HepG2 (cell line): ENCODE data around the gene AGAP1. TPM values are rescaled to one million over a fixed set of nuclear protein-coding genes. Genes with fewer than 3 reads are reported as not detected.
A peak's percentile ranks its signal among the peaks of the same experiment; 100 is the strongest.

Source experiments
- AKAP8 ChIP-seq: sonication (generic); formaldehyde crosslinking; IDR thresholded peaks from 2 replicates; pipeline ENCODE4 v1.5.1; 2020; ENCODE audit warnings: mild to moderate bottlenecking, missing genetic modification reagents
- ATF7 ChIP-seq, 2 experiments: fragments of 450-650 bp in 1 of 2; sonication (generic) in 1 of 2; formaldehyde crosslinking in 1 of 2; IDR thresholded peaks; 2 replicates each; pipeline versions ENCODE4 v1.4.0 to v1.6.1; 2016 to 2020; ENCODE audit warnings: antibody characterized with exemption in 1 of 2, mild to moderate bottlenecking in 1 of 2, missing genetic modification reagents in 1 of 2
- FOXC1 ChIP-seq: sonication (generic); formaldehyde crosslinking; IDR thresholded peaks from 2 replicates; pipeline ENCODE4 v1.8.0; 2022; ENCODE audit warnings: mild to moderate bottlenecking, missing genetic modification reagents, borderline replicate concordance
- HNF4G ChIP-seq, 2 experiments: sonication (generic) in 1 of 2; formaldehyde crosslinking in 1 of 2; IDR thresholded peaks; 2 replicates each; pipeline versions ENCODE4 v1.4.0 to v1.6.1; 2011 to 2020; ENCODE audit warnings: borderline replicate concordance in 2 of 2, low read depth in 2 of 2, mild to moderate bottlenecking in 2 of 2, low read length in 1 of 2, missing genetic modification reagents in 1 of 2, moderate library complexity in 1 of 2
- NCOR1 ChIP-seq: fragments of 200-600 bp; sonication (generic); IDR thresholded peaks from 2 replicates; pipeline ENCODE4 v1.7.0; 2017; ENCODE audit warnings: antibody characterized with exemption, low read length, borderline replicate concordance
- POLR2A ChIP-seq, 2 experiments: IDR thresholded peaks; 2 replicates each; pipeline ENCODE4 v1.6.1; 2011; ENCODE audit warnings: low read depth in 2 of 2, low read length in 2 of 2, mild to moderate bottlenecking in 1 of 2, moderate library complexity in 1 of 2; ENCODE audit not compliant: insufficient read depth in 1 of 2
- RCOR2 ChIP-seq: IDR thresholded peaks from 2 replicates; pipeline ENCODE4 v1.6.1; 2016; ENCODE audit warnings: missing biosample characterization, missing genetic modification reagents
- RFX1 ChIP-seq: fragments of 450-650 bp; IDR thresholded peaks from 2 replicates; pipeline ENCODE4 v1.6.1; 2017
- TBL1XR1 ChIP-seq: fragments of 150-350 bp; IDR thresholded peaks from 2 replicates; pipeline ENCODE4 v1.6.1; 2014; ENCODE audit warnings: borderline replicate concordance, low read length; ENCODE audit not compliant: partially characterized antibody
- ZEB1 ChIP-seq: IDR thresholded peaks from 2 replicates; pipeline ENCODE4 v1.6.1; 2012; ENCODE audit warnings: mild to moderate bottlenecking, low read depth, inconsistent platforms; ENCODE audit not compliant: insufficient replicate concordance
- ZNF143 ChIP-seq: sonication (generic); formaldehyde crosslinking; IDR thresholded peaks from 2 replicates; pipeline ENCODE4 v1.4.0; 2020; ENCODE audit warnings: missing genetic modification reagents
- ZNF207 ChIP-seq: fragments of 450-650 bp; IDR thresholded peaks from 2 replicates; pipeline ENCODE4 v1.6.1; 2016; ENCODE audit warnings: antibody characterized with exemption, borderline replicate concordance
- polyA plus RNA-seq, 8 experiments: library from polyadenylated mRNA; depleted of rRNA in 3 of 8; stranded (reverse) in 7 of 8; unstranded in 1 of 8; fragments of >200 nt; fragmentation: Illumina TruSeq in 4 of 8; extraction: Trizol in 4 of 8; gene quantifications; 2 replicates each; pipeline versions ENCODE4 v1.2.1 to v1.2.3, GENCODE V29; 2011 to 2016; ENCODE audit warnings: low read depth in 4 of 8, missing spikeins in 1 of 8, mixed read lengths in 1 of 8; ENCODE audit not compliant: insufficient read depth in 1 of 8
- total RNA-seq, 5 experiments: library from RNA; depleted of rRNA; stranded (reverse); fragments of >200 nt; fragmentation: Illumina TruSeq; extraction: Trizol; gene quantifications; 2 replicates each; pipeline ENCODE4 v1.2.3, GENCODE V29; 2016; ENCODE audit warnings: low read depth in 1 of 5
- TF ChIP-seq, protein P1 (sequence below): sonication (generic); formaldehyde crosslinking; IDR thresholded peaks from 2 replicates; pipeline ENCODE4 v1.5.0; 2020; ENCODE audit warnings: missing genetic modification reagents
- TF ChIP-seq, protein P2 (sequence below): sonication (generic); formaldehyde crosslinking; IDR thresholded peaks from 2 replicates; pipeline ENCODE4 v1.4.0; 2020; ENCODE audit warnings: missing genetic modification reagents
- TF ChIP-seq, protein P3 (sequence below): sonication (generic); formaldehyde crosslinking; IDR thresholded peaks from 2 replicates; pipeline ENCODE4 v1.4.0; 2020; ENCODE audit warnings: missing genetic modification reagents
- TF ChIP-seq, protein P4 (sequence below): sonication (generic); formaldehyde crosslinking; IDR thresholded peaks from 2 replicates; pipeline ENCODE4 v1.4.0; 2020; ENCODE audit warnings: mild to moderate bottlenecking, missing genetic modification reagents
- TF ChIP-seq, protein P5 (sequence below): IDR thresholded peaks from 2 replicates; pipeline ENCODE4 v1.6.1; 2016; ENCODE audit warnings: low read depth, missing genetic modification reagents, missing compliant biosample characterization

Gene AGAP1
- total and polyA plus RNA-seq, 2 of the 13 experiments (the other 11 are each of a cell fraction or from before 2014, with no cell fraction given), result 21.2 to 32.7 TPM

DNA sequence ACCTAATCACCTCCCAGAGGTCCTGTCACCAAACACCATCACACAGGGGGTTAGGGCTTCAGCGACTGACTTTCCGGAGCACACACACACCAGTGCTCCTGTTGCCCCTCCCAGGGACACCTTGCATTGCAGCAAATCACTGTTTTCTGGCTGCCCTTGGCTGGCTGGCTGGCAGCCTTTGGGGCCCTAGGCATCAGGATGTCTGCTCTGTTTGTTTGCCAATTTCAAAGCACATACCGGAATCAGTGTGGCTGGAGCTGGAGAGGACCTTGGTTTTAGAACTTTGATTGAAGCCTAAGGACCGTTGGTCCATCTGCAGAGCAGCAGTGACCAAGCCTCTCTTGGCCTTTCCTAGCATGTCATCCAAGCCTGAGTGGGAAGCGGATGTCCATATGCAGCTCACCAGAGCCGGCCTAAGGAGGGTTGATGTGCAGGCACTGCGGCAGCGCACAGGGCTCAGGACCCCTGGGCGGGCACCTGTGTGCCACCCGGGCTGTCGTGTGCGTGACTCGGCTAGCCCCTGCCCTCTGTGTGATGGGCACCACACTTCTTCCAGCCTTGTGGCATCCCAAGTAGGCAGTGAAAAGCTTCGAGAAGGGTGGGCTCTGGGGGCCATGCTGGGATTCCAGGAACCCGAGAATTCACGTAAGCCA is 612.2 kb downstream of the AGAP1 start (continued):
- TF ChIP-seq HNF4G (IDR thresholded peaks at IDR 0.05; ENCODE audit: borderline replicate concordance, low read depth, low read length) (no peak), HNF4G (CRISPR knock-in tag; IDR thresholded peaks at IDR 0.05; ENCODE audit: borderline replicate concordance, low read depth) (no peak; the same call in 1 of the 2 replicates), ATF7 (IDR thresholded peaks at IDR 0.05) (no peak), ATF7 (CRISPR knock-in tag; IDR thresholded peaks at IDR 0.05) (no peak), TBL1XR1 (peak; percentile 58), ZEB1 (no peak), FOXC1 (CRISPR knock-in tag) (no peak), NCOR1 (no peak; the same call in 1 of the 2 replicates), ZNF207 (no peak), POLR2A (IDR thresholded peaks at IDR 0.05; ENCODE audit: insufficient read depth in 1 of 2, low read depth in 2 of 2, low read length in 2 of 2) (no peak), ZNF143 (CRISPR knock-in tag) (no peak), AKAP8 (CRISPR knock-in tag) (no peak), RFX1 (no peak), RCOR2 (peak; percentile 86)
- TF ChIP-seq, protein P1, sequence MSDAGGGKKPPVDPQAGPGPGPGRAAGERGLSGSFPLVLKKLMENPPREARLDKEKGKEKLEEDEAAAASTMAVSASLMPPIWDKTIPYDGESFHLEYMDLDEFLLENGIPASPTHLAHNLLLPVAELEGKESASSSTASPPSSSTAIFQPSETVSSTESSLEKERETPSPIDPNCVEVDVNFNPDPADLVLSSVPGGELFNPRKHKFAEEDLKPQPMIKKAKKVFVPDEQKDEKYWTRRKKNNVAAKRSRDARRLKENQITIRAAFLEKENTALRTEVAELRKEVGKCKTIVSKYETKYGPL (CRISPR knock-in tag), result no peak
- TF ChIP-seq, protein P2, sequence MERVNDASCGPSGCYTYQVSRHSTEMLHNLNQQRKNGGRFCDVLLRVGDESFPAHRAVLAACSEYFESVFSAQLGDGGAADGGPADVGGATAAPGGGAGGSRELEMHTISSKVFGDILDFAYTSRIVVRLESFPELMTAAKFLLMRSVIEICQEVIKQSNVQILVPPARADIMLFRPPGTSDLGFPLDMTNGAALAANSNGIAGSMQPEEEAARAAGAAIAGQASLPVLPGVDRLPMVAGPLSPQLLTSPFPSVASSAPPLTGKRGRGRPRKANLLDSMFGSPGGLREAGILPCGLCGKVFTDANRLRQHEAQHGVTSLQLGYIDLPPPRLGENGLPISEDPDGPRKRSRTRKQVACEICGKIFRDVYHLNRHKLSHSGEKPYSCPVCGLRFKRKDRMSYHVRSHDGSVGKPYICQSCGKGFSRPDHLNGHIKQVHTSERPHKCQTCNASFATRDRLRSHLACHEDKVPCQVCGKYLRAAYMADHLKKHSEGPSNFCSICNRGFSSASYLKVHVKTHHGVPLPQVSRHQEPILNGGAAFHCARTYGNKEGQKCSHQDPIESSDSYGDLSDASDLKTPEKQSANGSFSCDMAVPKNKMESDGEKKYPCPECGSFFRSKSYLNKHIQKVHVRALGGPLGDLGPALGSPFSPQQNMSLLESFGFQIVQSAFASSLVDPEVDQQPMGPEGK, result peak; percentile 25; the same call in 1 of the 2 replicates
- TF ChIP-seq, protein P3, sequence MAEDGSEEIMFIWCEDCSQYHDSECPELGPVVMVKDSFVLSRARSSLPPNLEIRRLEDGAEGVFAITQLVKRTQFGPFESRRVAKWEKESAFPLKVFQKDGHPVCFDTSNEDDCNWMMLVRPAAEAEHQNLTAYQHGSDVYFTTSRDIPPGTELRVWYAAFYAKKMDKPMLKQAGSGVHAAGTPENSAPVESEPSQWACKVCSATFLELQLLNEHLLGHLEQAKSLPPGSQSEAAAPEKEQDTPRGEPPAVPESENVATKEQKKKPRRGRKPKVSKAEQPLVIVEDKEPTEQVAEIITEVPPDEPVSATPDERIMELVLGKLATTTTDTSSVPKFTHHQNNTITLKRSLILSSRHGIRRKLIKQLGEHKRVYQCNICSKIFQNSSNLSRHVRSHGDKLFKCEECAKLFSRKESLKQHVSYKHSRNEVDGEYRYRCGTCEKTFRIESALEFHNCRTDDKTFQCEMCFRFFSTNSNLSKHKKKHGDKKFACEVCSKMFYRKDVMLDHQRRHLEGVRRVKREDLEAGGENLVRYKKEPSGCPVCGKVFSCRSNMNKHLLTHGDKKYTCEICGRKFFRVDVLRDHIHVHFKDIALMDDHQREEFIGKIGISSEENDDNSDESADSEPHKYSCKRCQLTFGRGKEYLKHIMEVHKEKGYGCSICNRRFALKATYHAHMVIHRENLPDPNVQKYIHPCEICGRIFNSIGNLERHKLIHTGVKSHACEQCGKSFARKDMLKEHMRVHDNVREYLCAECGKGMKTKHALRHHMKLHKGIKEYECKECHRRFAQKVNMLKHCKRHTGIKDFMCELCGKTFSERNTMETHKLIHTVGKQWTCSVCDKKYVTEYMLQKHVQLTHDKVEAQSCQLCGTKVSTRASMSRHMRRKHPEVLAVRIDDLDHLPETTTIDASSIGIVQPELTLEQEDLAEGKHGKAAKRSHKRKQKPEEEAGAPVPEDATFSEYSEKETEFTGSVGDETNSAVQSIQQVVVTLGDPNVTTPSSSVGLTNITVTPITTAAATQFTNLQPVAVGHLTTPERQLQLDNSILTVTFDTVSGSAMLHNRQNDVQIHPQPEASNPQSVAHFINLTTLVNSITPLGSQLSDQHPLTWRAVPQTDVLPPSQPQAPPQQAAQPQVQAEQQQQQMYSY (CRISPR knock-in tag), result no peak
- TF ChIP-seq, protein P4, sequence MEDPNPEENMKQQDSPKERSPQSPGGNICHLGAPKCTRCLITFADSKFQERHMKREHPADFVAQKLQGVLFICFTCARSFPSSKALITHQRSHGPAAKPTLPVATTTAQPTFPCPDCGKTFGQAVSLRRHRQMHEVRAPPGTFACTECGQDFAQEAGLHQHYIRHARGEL (CRISPR knock-in tag), result no peak
- TF ChIP-seq, protein P5, sequence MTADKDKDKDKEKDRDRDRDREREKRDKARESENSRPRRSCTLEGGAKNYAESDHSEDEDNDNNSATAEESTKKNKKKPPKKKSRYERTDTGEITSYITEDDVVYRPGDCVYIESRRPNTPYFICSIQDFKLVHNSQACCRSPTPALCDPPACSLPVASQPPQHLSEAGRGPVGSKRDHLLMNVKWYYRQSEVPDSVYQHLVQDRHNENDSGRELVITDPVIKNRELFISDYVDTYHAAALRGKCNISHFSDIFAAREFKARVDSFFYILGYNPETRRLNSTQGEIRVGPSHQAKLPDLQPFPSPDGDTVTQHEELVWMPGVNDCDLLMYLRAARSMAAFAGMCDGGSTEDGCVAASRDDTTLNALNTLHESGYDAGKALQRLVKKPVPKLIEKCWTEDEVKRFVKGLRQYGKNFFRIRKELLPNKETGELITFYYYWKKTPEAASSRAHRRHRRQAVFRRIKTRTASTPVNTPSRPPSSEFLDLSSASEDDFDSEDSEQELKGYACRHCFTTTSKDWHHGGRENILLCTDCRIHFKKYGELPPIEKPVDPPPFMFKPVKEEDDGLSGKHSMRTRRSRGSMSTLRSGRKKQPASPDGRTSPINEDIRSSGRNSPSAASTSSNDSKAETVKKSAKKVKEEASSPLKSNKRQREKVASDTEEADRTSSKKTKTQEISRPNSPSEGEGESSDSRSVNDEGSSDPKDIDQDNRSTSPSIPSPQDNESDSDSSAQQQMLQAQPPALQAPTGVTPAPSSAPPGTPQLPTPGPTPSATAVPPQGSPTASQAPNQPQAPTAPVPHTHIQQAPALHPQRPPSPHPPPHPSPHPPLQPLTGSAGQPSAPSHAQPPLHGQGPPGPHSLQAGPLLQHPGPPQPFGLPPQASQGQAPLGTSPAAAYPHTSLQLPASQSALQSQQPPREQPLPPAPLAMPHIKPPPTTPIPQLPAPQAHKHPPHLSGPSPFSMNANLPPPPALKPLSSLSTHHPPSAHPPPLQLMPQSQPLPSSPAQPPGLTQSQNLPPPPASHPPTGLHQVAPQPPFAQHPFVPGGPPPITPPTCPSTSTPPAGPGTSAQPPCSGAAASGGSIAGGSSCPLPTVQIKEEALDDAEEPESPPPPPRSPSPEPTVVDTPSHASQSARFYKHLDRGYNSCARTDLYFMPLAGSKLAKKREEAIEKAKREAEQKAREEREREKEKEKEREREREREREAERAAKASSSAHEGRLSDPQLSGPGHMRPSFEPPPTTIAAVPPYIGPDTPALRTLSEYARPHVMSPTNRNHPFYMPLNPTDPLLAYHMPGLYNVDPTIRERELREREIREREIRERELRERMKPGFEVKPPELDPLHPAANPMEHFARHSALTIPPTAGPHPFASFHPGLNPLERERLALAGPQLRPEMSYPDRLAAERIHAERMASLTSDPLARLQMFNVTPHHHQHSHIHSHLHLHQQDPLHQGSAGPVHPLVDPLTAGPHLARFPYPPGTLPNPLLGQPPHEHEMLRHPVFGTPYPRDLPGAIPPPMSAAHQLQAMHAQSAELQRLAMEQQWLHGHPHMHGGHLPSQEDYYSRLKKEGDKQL, result no peak
